ENCODE measurements around the gene OR4D2. TPM values are rescaled to one million over a fixed set of nuclear protein-coding genes. Genes with fewer than 3 reads are reported as not detected.

The OR4D2 gene
- under 0.01 TPM in 1 of 2 replicates, not detected in the other for total RNA-seq

DNA sequence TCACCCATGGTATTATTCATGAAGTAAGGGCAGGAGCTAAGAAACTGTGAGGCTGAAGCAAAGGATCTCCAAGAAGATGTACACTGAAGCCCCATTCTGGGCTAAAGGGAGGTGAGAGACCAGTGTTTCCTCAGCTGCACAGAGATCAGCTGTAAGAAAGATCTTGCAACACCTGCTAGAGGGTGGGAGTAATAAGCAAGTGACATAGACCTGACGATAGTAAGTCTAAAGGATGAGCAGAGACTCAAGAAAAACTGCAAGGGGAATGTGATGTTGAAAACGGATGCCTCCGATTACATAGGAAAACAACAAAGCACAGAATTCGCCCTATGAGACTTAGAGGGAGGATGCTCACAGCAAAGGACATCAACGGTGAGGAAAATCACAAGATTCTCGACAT lies at the start of gene OR4D2:
TSS of gene OR4D2 (plus strand) at position 301 of the 400 bp plus-strand sequence. CDS start 2,674 bp downstream, outside the sequence.

DNA sequence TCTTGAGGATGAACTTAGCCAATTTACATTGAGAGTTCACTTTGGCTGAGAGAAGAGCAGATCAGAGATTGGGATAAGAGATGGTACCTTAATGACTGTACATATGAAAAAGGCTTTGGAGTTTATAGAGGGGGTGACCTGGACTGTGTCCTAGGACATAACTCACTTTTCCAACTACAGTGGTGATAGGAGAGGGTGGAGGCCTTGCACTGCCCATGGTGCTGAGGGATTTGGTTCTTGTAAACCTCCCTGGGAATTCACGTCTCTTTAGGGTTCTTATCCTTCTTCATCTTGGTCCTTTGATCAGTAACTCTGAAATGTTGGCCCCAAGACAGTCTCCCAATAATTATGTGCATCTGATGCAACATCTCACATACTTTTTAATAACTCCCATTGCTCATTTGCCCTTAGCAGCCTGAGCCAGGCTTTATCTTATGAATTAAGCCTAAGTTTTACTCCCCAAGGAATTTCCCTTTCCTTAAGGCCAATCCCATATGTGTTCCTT lies 18.8 kb upstream of the OR4D2 start, which contains the start of gene OR4D1:
TSS of gene OR4D1 (plus strand) at position 455 of the 505 bp plus-strand sequence. CDS start 6,770 bp downstream, outside the sequence.

GRCh38 chr17:58192612-58193011 lies 25.8 kb downstream of the OR4D2 start, which contains the start of gene EPX:
Gene EPX, plus strand, starts transcription at chr17:58192726. Its CDS starts 121 bp downstream, at chr17:58192847.

GRCh38 chr17:58219007-58219788 lies 52.4 kb downstream of the OR4D2 start, which contains the start of gene MKS1:
Gene MKS1, minus strand, starts transcription at chr17:58219255. Its CDS starts 25 bp downstream, at chr17:58219230.

Other genes with a start within 250 kb of the OR4D2 start
- gene CUEDC1, start 211.6 kb upstream of the OR4D2 start, total RNA-seq = 5.8 and 6.0 TPM in 2 replicates
- gene VEZF1, start 178.7 kb upstream of the OR4D2 start, total RNA-seq = 21.9 and 26.0 TPM in 2 replicates
- gene SRSF1, start 159.7 kb upstream of the OR4D2 start, total RNA-seq = 184 and 215 TPM in 2 replicates
- 10.1 and 17.7 TPM in 2 replicates for gene DYNLL2, start 83.6 kb upstream of the OR4D2 start, total RNA-seq
- gene OR4D1, start 18.6 kb upstream of the OR4D2 start, total RNA-seq = not detected in 2 replicates
- gene EPX, start 25.7 kb downstream of the OR4D2 start, total RNA-seq = not detected in 2 replicates
- gene MKS1, start 52.3 kb downstream of the OR4D2 start, total RNA-seq = 8.9 and 9.4 TPM in 2 replicates
- gene LPO, start 71.6 kb downstream of the OR4D2 start, total RNA-seq = 0.21 TPM in 1 of 2 replicates, not detected in the other
- not detected in 2 replicates for gene MPO, start 114.0 kb downstream of the OR4D2 start, total RNA-seq
- gene TSPOAP1, start 161.8 kb downstream of the OR4D2 start, total RNA-seq = 0.48 and 1.3 TPM in 2 replicates
- 37.5 and 41.7 TPM in 2 replicates for gene SUPT4H1, start 185.2 kb downstream of the OR4D2 start, total RNA-seq

All from tracheal epithelial cell (primary cell).